Kidney epithelial cell (primary cell): Measurements from ENCODE around the gene SPATA31D1. TPM values are rescaled to one million over a fixed set of nuclear protein-coding genes. Genes with fewer than 3 reads are reported as not detected.
"Not testable (repeated sequence)": the region's sequence is repeated elsewhere in the genome, so short reads cannot be mapped to it uniquely, and the experiment has no call there.

ENCODE experiments used
- DNase-seq: peaks from one replicate; pipeline ENCODE4 v3.0.0-alpha.2; 2010; ENCODE audit warnings: low read depth
- H3K27me3 ChIP-seq: 2 replicates; pipeline ENCODE4 v1.6.0; 2011; ENCODE audit warnings: low read length; ENCODE audit not compliant: control insufficient read depth, insufficient read depth
- H3K36me3 ChIP-seq: 2 replicates; pipeline ENCODE4 v1.5.1; 2011; ENCODE audit warnings: low read length; ENCODE audit not compliant: control insufficient read depth, insufficient read depth
- H3K4me3 ChIP-seq: 2 replicates; pipeline ENCODE4 v1.5.1; 2011; ENCODE audit warnings: low read depth, mild to moderate bottlenecking, control low read depth, low read length
- CTCF ChIP-seq: IDR thresholded peaks from 2 replicates; pipeline ENCODE4 v1.5.1; 2011; ENCODE audit warnings: mild to moderate bottlenecking, moderate library complexity, low read length, control low read depth, inconsistent platforms; ENCODE audit not compliant: insufficient read depth, poor library complexity, severe bottlenecking
- total RNA-seq: library from RNA; depleted of rRNA; stranded (reverse); fragments of >200 nt; gene quantifications from 2 replicates; pipeline ENCODE4 v1.2.3, GENCODE V29; 2015

Gene SPATA31D1
- not detected in 2 replicates for total RNA-seq

GRCh38 chr9:81988472-81988871 is at the start of gene SPATA31D1:
Gene SPATA31D1, plus strand, starts transcription at chr9:81988772. Its CDS starts 47 bp downstream, at chr9:81988819.
- not testable (repeated sequence) for H3K36me3 ChIP-seq, H3K4me3 ChIP-seq, H3K27me3 ChIP-seq, DNase-seq

GRCh38 chr9:81943393-81943792 is 45.2 kb upstream of the SPATA31D1 start, which contains the start of gene SPATA31D3:
Gene SPATA31D3, plus strand, starts transcription at chr9:81943500. Its CDS starts 86 bp downstream, at chr9:81943586.
- not testable (repeated sequence) for H3K27me3 ChIP-seq, H3K36me3 ChIP-seq, H3K4me3 ChIP-seq, DNase-seq

- H3K4me3 ChIP-seq, H3K27me3 ChIP-seq, H3K36me3 ChIP-seq, DNase-seq: not testable (repeated sequence)
Measured at GRCh38 chr9:81948650-81949049, 39.9 kb upstream of the SPATA31D1 start.

- H3K4me3 ChIP-seq, result no peak overlapping the region
- H3K27me3 ChIP-seq, result no peaks in the 10 kb centered on the region
- no peaks in the 10 kb centered on the region for H3K36me3 ChIP-seq
- DNase-seq, result no peak
- TF ChIP-seq CTCF, result no peak
Measured at GRCh38 chr9:81953096-81953495, 35.5 kb upstream of the SPATA31D1 start.

- no peak overlapping the region for H3K4me3 ChIP-seq
- no peaks in the 10 kb centered on the region for H3K36me3 ChIP-seq
- no peak for TF ChIP-seq CTCF
- H3K27me3 ChIP-seq, result no peaks in the 10 kb centered on the region
- no peak for DNase-seq
Measured at GRCh38 chr9:81955625-81956024, 32.9 kb upstream of the SPATA31D1 start.

GRCh38 chr9:81964218-81965171 is 24.1 kb upstream of the SPATA31D1 start:
- Histone ChIP-seq H3K4me3 (no peak overlapping the region), H3K27me3 (no peaks in the 10 kb centered on the region), H3K36me3 (no peaks in the 10 kb centered on the region)
- no peak for DNase-seq
- TF ChIP-seq CTCF, result no peak

GRCh38 chr9:81968026-81968425 is 20.5 kb upstream of the SPATA31D1 start:
- H3K27me3 ChIP-seq, result no peaks in the 10 kb centered on the region
- no peaks in the 10 kb centered on the region for H3K36me3 ChIP-seq
- DNase-seq, result no peak
- H3K4me3 ChIP-seq, result no peak overlapping the region
- no peak for TF ChIP-seq CTCF
